Stimulated activated CD8-positive, alpha-beta memory T cell treated with anti-CD3 and anti-CD28 coated beads, Interleukin-2, amount 100 ng/mL, for 1 hour (primary cell): Measurements from ENCODE around the gene TIA1.
"Not testable (repeated sequence)": the region's sequence is repeated elsewhere in the genome, so short reads cannot be mapped to it uniquely, and the experiment has no call there.

Experiments
- DNase-seq, 2 donors: peaks; one replicate each; pipeline ENCODE4 v3.0.0-alpha.2; 2020; ENCODE audit warnings: low read depth in 2 of 2

The TIA1 gene

DNA sequence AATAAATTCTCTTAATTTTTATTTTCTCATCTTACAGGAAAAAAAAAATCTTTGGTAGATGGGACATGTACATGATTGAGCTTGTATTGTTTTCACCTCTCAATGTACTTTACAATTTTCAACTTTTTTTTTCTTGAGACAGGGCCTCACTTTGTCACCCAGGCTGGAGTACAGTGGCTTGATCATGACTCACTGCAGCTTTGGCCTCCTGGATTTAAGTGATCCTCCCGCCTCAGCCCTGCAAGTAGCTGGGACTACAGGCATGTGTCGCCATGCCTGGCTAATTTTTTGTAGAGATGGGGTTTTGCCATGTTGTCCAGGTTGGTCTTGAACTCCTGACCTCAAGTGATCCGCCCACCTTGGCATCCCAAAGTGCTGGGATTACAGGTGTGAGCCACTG lies 25.1 kb downstream of the TIA1 start:
- DNase-seq, result not testable (repeated sequence)

DNA sequence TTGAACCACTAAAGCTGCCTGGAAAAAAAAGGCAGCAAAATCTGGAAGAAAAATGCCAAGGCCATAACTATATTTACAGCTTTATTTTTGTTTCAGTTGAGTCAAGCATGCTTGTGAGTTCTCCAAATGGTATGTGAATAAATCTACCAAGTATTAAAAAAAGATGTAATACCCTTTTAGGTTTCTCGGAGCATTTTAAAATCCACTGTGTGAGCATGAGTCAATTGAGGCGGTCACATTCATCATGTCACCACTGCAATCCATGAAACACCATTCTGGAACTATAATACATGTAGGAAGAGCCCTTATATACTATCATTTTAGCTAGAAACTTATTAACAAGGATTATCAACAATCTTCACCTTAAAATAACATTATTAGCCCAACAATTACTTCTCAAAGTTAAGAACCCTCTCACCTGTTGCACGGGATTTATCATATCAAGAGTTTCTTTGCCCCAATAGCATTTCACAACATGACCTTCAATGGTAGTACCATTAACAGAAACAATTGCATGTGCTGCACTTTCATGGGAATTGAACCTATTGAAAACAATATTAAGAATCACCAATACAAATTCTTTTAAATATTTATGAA lies 33.4 kb downstream of the TIA1 start:
- DNase-seq, result no peak

DNA sequence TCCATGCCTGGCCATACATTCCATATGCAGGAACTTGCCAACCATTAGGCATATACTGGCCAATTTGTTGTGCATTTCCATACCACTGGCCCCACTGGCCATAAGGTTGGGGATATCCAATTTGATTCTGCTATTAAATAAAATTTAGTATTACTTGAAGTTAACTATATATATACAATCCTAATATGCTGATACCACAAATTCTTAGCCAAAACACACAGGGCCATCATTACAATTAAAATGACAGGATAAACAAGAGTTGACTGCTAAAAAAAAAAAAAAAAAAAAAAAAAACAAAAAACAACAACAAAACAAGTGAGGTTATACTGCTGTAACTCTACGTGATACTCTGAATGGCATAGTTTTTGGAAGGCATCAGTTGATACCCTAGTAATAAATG lies 34.1 kb downstream of the TIA1 start:
- DNase-seq, result no peak

DNA sequence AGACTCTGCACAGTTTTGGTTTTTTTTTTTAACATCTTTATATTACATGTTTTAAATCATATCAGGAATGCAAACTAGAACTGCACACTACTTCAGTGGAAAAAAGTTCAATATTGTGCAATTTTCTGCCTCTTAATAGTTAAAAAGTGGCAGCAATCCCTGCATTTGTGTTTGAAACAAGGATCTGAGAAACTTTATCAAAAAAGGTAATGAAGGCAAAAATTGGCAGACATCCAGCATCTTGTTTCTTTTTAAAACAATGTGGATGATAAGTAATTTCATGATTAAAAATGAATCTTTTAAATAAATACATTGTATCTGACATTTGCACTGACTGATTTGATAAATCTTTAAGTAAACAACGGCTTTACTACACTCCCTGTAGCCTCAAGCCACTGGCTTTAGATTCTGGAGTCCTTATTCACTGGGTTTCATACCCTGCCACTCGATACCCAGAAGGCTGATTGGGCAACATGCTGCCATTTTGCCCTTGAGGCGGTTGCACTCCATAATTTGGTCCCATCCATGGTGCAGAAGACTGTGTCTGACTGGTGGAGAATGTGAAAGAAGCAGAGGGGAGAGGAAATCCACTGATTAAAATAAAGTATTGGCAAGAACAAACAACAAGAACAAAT lies 36.0 kb downstream of the TIA1 start:
- no peak for DNase-seq

DNA sequence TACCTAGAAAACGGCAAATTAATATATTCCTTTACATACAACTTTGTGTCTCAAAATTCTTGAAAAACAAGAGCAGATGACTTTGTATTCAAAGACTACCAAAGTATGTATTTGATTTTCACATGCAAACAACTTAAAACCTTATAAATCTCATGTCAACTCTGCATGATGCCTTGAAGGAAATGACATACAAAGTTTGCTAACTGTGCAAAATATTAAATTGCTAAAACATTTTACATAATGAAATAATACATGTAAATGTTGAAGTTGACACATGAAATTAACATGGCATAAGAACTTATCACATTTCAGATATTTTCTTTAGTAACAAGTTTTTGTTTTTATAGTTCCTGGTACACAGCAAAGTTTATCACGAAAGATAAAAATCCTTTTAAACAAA lies 36.8 kb downstream of the TIA1 start:
- no peak for DNase-seq

DNA sequence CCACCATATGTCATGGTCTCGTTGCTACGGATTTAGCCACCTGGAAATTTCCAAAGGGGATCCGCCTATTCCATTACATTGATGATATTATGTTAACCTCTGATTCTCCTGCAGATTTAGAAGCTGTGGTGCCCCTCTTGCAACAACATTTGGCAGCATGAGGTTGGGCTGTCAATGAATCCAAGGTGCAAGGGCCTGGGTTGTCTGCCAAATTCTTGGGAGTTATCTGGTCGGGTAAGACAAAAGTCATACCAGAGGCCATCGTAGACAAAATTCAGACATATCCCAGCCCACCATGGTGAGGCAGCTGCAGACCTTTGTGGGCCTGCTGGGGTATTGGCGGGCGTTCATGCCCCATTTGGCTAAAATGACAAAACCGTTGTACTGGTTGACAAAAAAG lies 44.0 kb downstream of the TIA1 start:
- no peak for DNase-seq

DNA sequence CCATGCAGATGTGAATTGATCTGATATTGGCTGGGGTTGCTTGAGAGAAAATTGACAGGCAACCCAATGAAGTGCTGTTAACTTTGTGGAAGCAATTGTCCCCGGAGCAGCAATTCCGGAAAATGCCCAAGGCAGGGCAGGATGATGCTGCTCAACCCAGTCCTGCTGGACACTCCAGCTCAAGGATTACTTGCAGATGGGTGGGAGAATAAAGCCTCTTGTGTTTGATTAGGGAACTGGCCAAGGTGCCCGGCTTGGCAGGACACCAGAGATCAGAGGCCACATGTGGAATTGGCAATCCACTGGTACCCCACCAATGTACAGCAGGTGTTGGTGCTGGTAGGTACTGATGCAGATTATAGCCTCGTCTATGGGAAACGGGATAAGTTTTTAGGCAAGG lies 45.3 kb downstream of the TIA1 start:
- no peak for DNase-seq

- no peak for DNase-seq
These were observed 46.1 kb downstream of the TIA1 start for GRCh38 chr2:70202236-70202806.

GRCh38 chr2:70201831-70202230 lies 46.6 kb downstream of the TIA1 start:
- DNase-seq, result no peak

DNA sequence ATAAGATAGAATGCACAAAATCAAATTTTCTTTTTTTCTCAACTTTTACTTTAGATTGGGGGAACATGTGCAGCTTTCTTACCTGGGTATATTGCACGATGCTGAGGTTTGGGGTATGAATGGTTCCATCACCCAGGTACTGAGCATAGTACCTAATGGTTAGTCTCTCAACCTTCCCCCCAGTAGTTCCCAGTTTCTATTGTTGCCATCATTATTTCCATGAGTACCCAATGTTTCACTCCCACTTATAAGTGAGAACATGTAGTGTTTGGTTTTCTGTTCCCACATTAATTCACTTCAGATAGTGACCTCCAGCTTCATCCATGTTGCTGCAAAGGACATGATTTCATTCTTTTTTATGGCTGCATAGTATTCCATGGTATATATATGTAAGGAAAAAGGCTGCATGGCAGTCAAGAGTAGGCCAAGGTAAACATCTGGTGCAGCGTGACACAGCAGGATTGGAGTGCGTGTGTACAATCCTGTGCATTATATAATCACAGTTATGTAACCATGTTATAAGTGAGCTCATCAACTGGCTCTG lies 47.1 kb downstream of the TIA1 start:
- DNase-seq, result no peak

- no peak for DNase-seq
These were observed 49.0 kb downstream of the TIA1 start for GRCh38 chr2:70199320-70199864.

DNA sequence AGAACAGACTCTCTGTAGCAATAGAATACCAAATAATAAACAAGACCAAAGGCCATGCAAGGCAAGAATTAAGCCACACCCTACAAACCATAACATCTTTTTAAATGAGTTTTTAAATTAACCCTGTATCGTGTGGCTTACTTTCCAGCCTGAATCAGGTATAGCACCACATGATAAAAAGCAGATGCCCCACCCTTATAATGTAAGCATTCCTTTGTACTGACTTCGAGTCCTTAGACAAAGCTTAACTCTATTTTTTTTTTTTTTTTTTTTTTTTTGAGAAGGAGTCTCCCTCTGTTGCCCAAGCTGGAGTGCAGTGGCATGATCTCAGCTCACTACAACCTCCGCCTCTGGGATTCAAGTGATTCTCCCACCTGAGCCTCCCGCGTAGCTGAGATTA lies 55.9 kb downstream of the TIA1 start:
- no peak for DNase-seq

GRCh38 chr2:70191244-70191735 lies 57.1 kb downstream of the TIA1 start:
- DNase-seq, result no peak

DNA sequence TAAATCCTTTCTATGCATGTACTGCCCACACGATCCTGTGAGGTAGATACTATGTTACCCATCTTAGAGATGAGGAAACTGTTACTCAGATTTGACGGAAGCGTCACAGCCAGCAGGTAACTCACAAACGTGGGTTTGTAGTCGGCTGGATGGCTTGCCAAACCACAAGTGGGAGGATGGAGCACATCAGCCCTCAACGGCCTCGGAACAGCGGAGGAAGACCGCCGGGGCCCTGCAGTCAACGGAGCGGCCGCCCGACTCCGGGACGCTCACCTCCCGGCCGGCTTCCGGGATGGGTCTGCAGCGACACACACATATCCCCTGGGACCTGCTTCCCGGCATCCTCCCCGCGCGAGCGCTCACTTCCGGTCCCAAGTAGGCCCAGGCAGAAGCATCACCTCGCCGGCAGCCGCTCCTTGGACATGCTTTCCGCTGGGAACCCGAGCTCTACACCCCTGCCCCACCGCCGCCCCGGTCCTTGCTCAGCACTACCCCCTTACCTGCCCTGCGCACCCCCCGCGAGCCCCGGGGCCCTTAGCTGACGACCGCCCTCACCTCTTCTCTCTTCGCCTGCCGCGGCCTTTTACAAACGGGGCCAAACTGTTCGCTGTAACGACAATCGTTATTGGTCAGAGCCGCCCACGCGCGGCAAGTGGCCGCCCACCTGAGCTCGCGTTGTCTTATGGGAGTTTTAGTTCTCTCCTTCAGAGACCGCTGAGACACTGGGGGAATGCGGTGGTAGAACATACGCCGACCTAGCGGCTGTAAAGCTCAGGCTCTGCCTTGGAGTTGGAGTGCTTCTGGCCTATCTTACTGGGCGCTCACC lies 57.8 kb downstream of the TIA1 start, which contains the start of gene C2orf42:
Gene C2orf42, minus strand, starts transcription at position 602 of the 826 bp plus-strand sequence. CDS start 9,034 bp downstream, outside the sequence.
- DNase-seq, result peak; percentile 89 to 92

- no peak for DNase-seq
These were observed 60.0 kb downstream of the TIA1 start for GRCh38 chr2:70188460-70188859.

GRCh38 chr2:70187170-70187569 lies 61.3 kb downstream of the TIA1 start:
- DNase-seq, result not testable (repeated sequence)

DNA sequence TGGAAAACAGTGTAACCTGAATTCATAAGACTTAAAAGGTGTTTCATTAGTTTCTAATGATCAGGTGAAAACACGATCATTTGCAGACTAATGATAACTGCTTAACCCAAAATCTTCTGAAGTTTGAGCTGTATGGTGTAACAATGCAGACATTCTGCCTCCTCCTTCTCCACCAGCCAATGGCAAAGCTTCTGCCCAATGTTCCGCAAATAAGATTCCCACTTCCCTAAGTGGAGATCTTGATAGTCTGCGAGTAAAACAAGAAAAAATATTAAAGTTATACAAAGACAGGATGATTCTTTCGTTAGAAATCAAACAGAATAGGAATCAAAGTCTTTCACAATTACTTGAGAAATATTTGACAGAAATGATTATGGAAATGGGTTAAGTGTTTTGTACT lies 65.7 kb downstream of the TIA1 start:
- no peak for DNase-seq

DNA sequence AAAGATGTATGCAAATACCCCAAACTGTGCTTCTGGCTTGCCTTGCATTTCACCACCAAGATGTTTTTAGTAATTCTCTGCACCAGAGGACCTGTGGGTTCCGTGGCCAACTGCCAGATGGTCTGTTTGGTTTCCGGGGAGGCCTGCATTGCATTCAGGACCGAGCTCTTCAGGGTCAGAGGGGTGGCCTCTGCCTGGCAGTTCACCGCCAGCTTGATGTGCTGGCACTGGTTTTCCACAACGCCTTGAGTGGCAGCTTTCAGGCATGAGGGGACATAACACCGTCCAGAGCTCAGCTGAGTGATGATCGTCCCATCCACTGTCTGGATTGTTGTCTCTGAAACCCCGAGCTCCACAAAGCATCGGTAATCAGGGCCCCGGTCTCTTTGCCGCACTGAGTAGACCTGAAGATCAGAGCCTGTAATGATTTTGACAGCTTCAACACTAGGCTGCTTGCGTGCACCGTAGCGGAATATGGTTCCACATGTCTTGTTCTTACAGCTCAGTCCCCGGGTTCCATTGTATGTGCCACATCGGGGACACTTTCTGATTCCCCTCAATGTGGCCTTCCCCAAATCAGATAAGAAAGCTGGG lies 67.0 kb downstream of the TIA1 start:
- DNase-seq, result no peak

DNA sequence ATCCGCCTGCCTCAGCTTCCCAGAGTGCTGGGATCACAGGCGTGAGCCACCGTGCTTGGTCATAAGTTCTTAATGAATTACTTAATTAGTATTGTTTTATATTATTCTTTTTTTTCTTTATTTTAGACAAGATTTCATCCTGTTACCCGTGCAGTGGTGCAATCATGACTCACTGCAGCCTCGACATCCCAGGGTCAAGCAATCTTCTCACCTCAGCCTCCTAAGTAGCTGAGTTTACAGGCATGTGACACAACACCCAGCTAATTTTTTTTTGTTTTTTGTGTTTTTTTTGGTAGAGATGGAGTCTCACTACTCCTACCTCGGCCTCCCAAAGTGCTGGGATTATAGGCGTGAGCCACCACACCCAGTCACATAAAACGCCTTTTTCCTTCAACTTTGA lies 74.9 kb downstream of the TIA1 start:
- no peak for DNase-seq

GRCh38 chr2:70169654-70170245 lies 78.7 kb downstream of the TIA1 start:
- DNase-seq, result not testable (repeated sequence)

DNA sequence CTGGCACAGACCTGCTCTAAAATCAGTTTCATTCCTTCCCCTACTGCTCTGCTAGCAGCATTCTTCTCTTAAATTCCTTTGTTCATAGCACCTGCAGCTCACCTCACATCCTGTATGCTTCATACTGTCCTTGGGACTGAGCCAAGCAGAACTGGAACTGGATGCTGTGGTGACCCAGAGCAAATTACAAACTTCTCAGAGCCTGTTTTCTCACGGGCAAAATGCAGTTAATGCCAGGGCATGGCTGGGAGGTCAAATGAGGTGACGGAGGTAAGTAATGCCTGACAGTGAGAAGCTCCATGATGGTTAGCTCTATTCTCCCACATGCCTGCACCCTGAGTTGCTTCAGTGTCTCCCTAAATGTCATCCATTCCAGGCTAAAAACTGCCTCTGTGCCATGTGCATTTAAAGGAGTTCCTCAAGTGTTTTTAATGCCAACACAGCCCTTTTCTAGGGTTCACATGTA lies 87.3 kb downstream of the TIA1 start:
- no peak for DNase-seq
